NCI-H2171 treated with DMSO at 0.1 percent for 48 hours (cell line): Measurements from ENCODE around the gene PPFIBP2.

Experiments
- DNase-seq: peaks from one replicate; lab custom pipeline; 2025; lab: John Stamatoyannopoulos, UW

Gene PPFIBP2

DNA sequence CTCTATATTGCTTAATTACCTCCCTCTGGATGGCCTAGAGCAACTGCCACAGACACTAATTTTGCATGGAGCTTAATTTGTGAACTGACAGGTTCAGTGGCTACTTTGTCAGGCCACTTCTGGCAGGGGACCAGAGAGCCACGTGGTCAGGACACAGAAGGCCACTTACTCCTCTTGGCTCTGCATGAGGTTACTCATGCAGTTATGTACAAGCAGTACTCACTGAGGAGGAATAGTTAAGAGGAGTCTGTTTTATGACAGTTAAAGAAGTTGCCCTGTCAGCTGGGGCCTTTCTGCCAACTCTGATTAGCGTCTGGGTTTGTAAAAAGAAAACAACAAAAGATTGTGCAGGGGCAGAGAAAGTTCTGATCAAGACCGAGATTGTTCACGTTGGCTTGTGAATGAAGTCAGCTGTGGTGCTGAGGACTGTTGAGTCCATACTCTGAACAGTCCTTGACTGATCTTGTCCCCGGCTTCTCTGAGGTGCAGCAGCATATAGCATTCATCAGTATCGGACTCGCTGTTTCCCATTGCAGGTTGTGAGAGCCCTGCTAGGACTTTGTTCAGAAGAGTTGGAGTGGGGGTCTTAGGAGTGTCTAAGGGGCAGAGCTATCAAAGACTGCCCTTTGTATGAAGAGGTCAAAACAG, 41.4 kb downstream of the PPFIBP2 start:
- DNase-seq = no peak

GRCh38 chr11:7558046-7558445, 44.2 kb downstream of the PPFIBP2 start:
- no peak for DNase-seq

GRCh38 chr11:7559398-7560283, 45.8 kb downstream of the PPFIBP2 start:
- DNase-seq = no peak

DNA sequence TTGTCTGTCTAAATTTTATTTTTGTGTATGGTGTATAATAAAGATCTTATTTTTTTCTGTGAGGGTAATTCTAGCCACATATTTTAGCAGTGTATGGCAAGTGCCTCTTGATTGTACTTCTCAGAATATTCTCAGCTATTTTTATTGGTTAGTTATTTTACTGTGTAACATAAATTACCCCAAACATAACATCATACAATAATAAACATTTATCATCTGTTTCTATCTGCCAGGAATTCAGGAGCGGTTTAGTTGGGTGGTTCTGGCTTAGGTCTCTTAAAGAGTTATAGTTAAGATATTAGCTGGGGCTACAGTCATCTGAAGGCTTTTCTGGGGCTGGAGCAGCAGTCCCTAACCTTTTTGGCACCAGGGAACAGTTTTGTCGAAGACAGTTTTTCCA, 47.8 kb downstream of the PPFIBP2 start:
- no peak for DNase-seq

DNA sequence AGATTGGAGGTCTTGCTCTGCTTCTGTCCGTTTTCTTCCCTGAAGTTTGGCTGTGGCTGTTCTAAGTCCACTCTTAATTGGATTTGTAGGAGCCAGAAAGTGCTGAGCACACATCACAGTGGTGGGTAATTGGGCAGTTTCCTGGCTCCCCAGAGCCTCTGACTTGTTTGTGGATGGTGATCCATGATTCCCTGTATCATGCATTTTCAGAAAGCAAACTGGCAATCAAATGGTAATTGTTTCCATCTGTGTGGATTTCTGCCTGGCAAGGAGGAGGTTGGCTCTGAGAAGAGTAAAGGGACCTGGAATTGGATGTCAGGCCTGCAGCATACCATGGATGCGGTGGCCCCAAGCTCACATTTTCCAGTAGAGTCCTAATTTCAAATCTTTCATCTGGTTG, 49.5 kb downstream of the PPFIBP2 start:
- DNase-seq = no peak

DNA sequence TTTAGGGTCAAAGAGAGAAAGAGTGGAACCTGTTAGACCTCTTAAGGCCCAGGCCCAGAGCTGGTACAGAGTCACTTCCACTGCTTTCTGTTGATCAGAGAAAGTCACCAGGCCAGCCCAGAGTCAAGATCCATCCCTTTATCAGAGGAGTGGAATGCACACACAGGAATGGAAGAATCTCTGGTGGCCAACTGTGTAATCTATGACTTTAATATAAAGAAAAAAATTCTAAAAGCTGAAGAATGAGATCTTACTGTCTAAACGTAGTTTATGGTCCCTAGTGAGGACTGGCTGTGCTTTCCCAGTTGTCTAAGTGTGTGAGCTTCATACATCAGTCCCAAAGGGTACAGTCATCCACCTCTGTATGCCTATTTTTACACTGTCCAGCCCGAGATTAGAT, 51.0 kb downstream of the PPFIBP2 start:
- no peak for DNase-seq

DNA sequence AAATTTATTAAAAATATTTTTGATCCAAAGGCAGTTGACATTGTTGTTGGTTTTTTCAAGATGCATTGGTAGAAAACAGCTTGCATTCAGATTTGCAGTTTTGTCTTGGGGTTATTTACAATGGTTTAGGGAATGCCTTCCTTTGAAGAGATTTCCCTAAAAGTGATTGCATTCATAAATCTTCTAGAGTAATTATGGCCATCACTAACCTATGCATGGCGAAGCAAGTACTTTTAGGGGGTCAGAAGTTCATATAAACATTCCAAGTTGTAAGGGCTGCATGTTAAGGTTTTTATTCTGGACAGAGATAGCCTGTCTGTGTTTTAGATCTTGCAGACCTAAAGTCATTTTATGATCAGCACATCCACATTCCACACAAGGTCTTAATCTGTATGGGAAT, 53.5 kb downstream of the PPFIBP2 start:
- DNase-seq = no peak

DNA sequence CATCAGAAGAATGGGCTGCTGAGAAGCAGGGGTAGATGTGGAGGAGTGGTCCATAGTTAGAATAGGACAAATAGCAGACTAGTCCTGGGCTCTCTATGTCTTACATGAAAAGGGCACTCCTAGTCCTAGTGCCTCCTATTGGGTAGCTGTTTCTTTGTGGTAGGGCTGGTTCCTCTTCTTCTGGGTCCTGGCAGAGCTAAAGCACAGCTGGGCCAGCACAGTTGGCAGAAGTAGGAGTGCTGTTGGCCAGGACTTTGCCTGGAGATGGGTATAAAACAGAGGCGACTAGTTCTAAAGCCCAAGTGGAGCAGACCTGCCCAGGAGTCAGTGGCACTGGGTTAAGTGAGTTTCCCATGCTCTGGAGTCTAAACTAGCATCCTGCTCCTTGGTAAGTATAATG, 55.2 kb downstream of the PPFIBP2 start:
- no peak for DNase-seq

- DNase-seq = no peak
Observed at GRCh38 chr11:7570241-7570640, 56.4 kb downstream of the PPFIBP2 start.

- peak; percentile 63 for DNase-seq
Observed at GRCh38 chr11:7570938-7571521, 57.2 kb downstream of the PPFIBP2 start.

DNA sequence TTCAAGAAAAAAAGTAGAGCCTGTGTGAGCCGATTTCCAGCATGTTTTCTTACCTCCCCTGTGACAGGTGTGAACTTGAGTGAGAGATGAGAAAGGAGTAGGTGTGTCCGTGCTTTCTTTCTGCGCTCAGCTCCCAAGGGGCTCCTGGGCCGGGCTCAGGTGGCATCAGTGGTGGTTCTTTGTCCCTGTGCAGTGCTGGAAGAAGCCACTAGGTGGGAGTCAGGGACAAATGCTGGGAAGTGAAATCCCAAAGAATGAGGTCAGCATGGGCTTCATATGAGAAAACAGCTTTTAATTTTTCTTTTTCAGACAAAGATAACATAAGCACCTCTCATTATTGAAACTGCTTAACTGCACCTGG, 57.8 kb downstream of the PPFIBP2 start:
- peak; percentile 91 for DNase-seq

GRCh38 chr11:7572001-7572712, 58.4 kb downstream of the PPFIBP2 start:
- peak; percentile 47 for DNase-seq

- DNase-seq = no peak
Observed at GRCh38 chr11:7573193-7573557, 59.4 kb downstream of the PPFIBP2 start.

- peak; percentile 61 for DNase-seq
Observed at GRCh38 chr11:7573558-7574296, 59.9 kb downstream of the PPFIBP2 start.

GRCh38 chr11:7574491-7575130, 60.8 kb downstream of the PPFIBP2 start:
- no peak for DNase-seq

GRCh38 chr11:7575841-7576725, 62.3 kb downstream of the PPFIBP2 start:
- peak; percentile 3 for DNase-seq

- DNase-seq = no peak
Observed at GRCh38 chr11:7576726-7577290, 63.0 kb downstream of the PPFIBP2 start.

- no peak for DNase-seq
Observed at GRCh38 chr11:7577291-7578190, 63.7 kb downstream of the PPFIBP2 start.
